ENCODE data around the gene TH.
A peak's percentile ranks its signal among the peaks of the same experiment; 100 is the strongest.

The TH gene

DNA sequence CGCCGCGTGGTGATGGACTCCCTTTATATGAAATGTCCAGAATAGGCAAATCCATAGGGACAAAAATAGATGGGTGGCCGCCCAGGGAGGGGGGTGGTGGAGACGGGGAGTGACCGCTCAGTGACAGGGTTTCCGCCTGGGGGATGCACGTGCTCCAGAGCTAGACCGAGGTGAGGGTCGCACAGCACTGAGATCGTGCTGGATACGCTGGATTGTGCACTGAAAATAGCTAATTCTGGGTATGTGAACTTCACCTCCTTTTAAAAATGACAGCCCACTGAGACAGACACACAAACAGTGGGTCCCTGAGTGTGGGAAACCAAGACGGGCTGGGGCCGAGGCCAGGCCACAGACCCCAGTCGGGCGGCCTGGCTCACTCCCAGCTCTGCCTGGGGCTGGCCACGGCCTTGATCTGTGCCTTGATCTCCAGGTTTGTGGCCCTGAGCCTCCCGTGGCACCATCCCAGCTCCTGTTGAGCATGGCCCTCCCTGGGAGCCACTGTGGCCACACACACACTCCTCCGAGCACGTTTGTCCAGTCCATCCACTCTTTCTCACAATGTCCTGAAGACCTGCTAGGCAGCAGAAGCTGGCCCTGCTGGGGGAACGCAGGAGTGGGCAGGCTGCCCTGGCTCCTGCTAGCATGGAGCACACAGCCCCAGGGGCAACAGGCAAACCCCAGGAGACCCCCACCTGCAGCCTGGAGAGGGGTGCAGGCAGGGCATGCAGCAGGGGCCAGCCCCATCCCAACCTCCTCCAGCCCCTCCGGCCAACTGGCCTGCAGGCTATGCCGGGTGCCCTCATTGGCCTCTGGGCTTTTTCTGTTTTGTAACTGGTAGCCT lies 41.0 kb upstream of the TH start:
- Histone ChIP-seq H3K4me3 (ENCODE audit: insufficient read length, low read depth) (no peak overlapping the region), H3K27me3 (ENCODE audit: insufficient read depth, insufficient read length) (no peaks in the 10 kb centered on the region), H3K9ac (ENCODE audit: insufficient read length, low read depth) (no peak overlapping the region), H3K9me3 (ENCODE audit: insufficient read depth, low read length) (no peaks in the 10 kb centered on the region), H3K4me1 (ENCODE audit: insufficient read depth, insufficient read length) (peaks cover 24% of the 10 kb centered on the region), H3K36me3 (ENCODE audit: insufficient read depth, insufficient read length, low read length) (no peaks in the 10 kb centered on the region)
- TF ChIP-seq ZNF274 (IDR thresholded peaks at IDR 0.05; ENCODE audit: low read depth, low read length) (no peak), YY1 (IDR thresholded peaks at IDR 0.05; ENCODE audit: insufficient read depth, insufficient read length) (no peak), SUZ12 (IDR thresholded peaks at IDR 0.05; ENCODE audit: extremely low read depth, insufficient read depth, insufficient read length) (no peak)
- no peak for DNase-seq (ENCODE audit: low read depth, low spot score)

- no peaks in the 10 kb centered on the region for H3K9me3 ChIP-seq (ENCODE audit: insufficient read depth, low read length)
- no peaks in the 10 kb centered on the region for H3K36me3 ChIP-seq (ENCODE audit: insufficient read depth, insufficient read length, low read length)
- DNase-seq (ENCODE audit: low read depth, low spot score), result no peak
- no peak for TF ChIP-seq YY1 (IDR thresholded peaks at IDR 0.05; ENCODE audit: insufficient read depth, insufficient read length)
- H3K4me1 ChIP-seq (ENCODE audit: insufficient read depth, insufficient read length), result peaks cover 23% of the 10 kb centered on the region
- H3K4me3 ChIP-seq (ENCODE audit: insufficient read length, low read depth), result no peak overlapping the region
- no peaks in the 10 kb centered on the region for H3K27me3 ChIP-seq (ENCODE audit: insufficient read depth, insufficient read length)
- H3K9ac ChIP-seq (ENCODE audit: insufficient read length, low read depth), result no peak overlapping the region
Measured at GRCh38 chr11:2211113-2211971, 39.7 kb upstream of the TH start.

- Histone ChIP-seq H3K36me3 (ENCODE audit: insufficient read depth, insufficient read length, low read length) (no peaks in the 10 kb centered on the region), H3K9ac (ENCODE audit: insufficient read length, low read depth) (peak overlapping the region; percentile 25), H3K27me3 (ENCODE audit: insufficient read depth, insufficient read length) (no peaks in the 10 kb centered on the region), H3K4me1 (ENCODE audit: insufficient read depth, insufficient read length) (peaks cover 23% of the 10 kb centered on the region), H3K9me3 (ENCODE audit: insufficient read depth, low read length) (no peaks in the 10 kb centered on the region), H3K4me3 (ENCODE audit: insufficient read length, low read depth) (no peak overlapping the region)
- TF ChIP-seq SUZ12 (IDR thresholded peaks at IDR 0.05; ENCODE audit: extremely low read depth, insufficient read depth, insufficient read length) (no peak), ZNF274 (IDR thresholded peaks at IDR 0.05; ENCODE audit: low read depth, low read length) (no peak), YY1 (IDR thresholded peaks at IDR 0.05; ENCODE audit: insufficient read depth, insufficient read length) (no peak)
- DNase-seq (ENCODE audit: low read depth, low spot score), result no peak
Measured at GRCh38 chr11:2210366-2211112, 38.9 kb upstream of the TH start.

GRCh38 chr11:2209900-2210321 lies 38.3 kb upstream of the TH start:
- Histone ChIP-seq H3K9ac (ENCODE audit: insufficient read length, low read depth) (no peak overlapping the region), H3K9me3 (ENCODE audit: insufficient read depth, low read length) (no peaks in the 10 kb centered on the region), H3K27me3 (ENCODE audit: insufficient read depth, insufficient read length) (no peaks in the 10 kb centered on the region), H3K4me1 (ENCODE audit: insufficient read depth, insufficient read length) (peaks cover 24% of the 10 kb centered on the region), H3K4me3 (ENCODE audit: insufficient read length, low read depth) (no peak overlapping the region), H3K36me3 (ENCODE audit: insufficient read depth, insufficient read length, low read length) (no peaks in the 10 kb centered on the region)
- TF ChIP-seq YY1 (IDR thresholded peaks at IDR 0.05; ENCODE audit: insufficient read depth, insufficient read length), result no peak
- no peak for TF ChIP-seq SUZ12 (IDR thresholded peaks at IDR 0.05; ENCODE audit: extremely low read depth, insufficient read depth, insufficient read length)
- no peak for TF ChIP-seq ZNF274 (IDR thresholded peaks at IDR 0.05; ENCODE audit: low read depth, low read length)
- DNase-seq (ENCODE audit: low read depth, low spot score), result no peak

DNA sequence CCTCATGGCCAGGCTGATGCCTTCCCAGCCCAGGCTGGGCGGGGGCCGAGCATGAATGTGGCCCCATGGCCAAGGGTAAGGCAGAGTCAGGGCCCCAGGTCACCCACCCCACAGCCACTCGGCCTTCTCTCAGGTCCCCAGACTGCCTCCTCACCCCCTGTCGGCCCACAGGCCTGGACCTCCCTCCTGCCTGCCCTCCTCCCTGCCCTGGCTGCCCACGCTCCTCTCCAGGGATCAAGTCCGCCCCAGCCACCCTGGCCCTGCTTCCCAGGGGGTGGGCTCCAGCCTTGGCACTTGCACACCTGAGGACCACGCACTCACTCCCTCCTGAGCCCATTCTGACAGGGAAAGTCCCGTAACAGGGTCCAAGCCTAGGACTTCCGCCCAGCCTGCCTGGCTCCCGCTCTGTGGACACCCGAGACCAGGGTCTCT lies 37.8 kb upstream of the TH start:
- Histone ChIP-seq H3K4me3 (ENCODE audit: insufficient read length, low read depth) (no peak overlapping the region), H3K27me3 (ENCODE audit: insufficient read depth, insufficient read length) (no peaks in the 10 kb centered on the region), H3K36me3 (ENCODE audit: insufficient read depth, insufficient read length, low read length) (no peaks in the 10 kb centered on the region), H3K4me1 (ENCODE audit: insufficient read depth, insufficient read length) (peaks cover 26% of the 10 kb centered on the region), H3K9me3 (ENCODE audit: insufficient read depth, low read length) (no peaks in the 10 kb centered on the region), H3K9ac (ENCODE audit: insufficient read length, low read depth) (no peak overlapping the region)
- DNase-seq (ENCODE audit: low read depth, low spot score), result no peak
- TF ChIP-seq YY1 (IDR thresholded peaks at IDR 0.05; ENCODE audit: insufficient read depth, insufficient read length) (no peak), ZNF274 (IDR thresholded peaks at IDR 0.05; ENCODE audit: low read depth, low read length) (no peak), SUZ12 (IDR thresholded peaks at IDR 0.05; ENCODE audit: extremely low read depth, insufficient read depth, insufficient read length) (no peak)

DNA sequence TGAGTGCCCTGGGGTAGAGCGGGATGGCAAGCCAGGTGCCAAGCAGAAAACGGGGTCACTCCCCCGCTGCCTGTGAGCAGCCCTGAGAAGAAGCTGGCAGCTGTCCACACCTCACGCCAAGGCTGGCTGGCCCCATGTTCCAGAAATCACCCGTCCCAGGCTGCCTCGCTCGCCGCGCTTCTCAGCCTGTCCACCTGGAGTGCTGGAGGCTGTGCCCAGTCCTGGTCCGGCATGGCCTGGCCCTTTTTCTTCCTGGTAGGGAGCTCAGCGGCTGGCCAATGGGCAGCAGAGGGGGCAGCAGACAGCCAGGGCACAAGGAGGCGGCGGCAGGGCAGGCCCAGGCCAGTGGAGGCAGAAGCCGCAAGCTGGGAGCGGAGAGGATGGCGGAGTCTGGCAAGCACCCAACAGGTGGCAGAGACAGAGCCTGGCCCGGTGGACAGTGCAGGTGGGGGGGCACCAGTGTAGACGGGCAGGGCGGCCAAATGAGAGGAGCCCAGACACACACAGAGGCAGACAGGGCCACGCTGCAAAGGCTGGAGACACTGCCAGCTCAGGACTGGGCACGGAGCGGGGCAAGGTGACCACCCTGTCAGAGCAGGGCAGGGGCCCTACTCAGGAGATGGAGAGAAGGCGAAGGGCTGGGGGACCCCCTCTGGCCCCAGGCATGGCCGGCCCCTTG lies 37.2 kb upstream of the TH start:
- TF ChIP-seq YY1 (IDR thresholded peaks at IDR 0.05; ENCODE audit: insufficient read depth, insufficient read length), result no peak
- TF ChIP-seq ZNF274 (IDR thresholded peaks at IDR 0.05; ENCODE audit: low read depth, low read length), result no peak
- TF ChIP-seq SUZ12 (IDR thresholded peaks at IDR 0.05; ENCODE audit: extremely low read depth, insufficient read depth, insufficient read length), result no peak

More for the DNA sequence above, 37.2 kb upstream of the TH start:
- Histone ChIP-seq H3K4me1 (ENCODE audit: insufficient read depth, insufficient read length) (peaks cover 26% of the 10 kb centered on the region), H3K36me3 (ENCODE audit: insufficient read depth, insufficient read length, low read length) (no peaks in the 10 kb centered on the region), H3K9ac (ENCODE audit: insufficient read length, low read depth) (no peak overlapping the region), H3K9me3 (ENCODE audit: insufficient read depth, low read length) (no peaks in the 10 kb centered on the region), H3K4me3 (ENCODE audit: insufficient read length, low read depth) (no peak overlapping the region), H3K27me3 (ENCODE audit: insufficient read depth, insufficient read length) (no peaks in the 10 kb centered on the region)
- no peak for DNase-seq (ENCODE audit: low read depth, low spot score)
